ENCODE data around the gene PSMG3.

Gene PSMG3

GRCh38 chr7:1563981-1564602, 5.7 kb downstream of the PSMG3 start:
- no peak overlapping the region for H3K4me3 ChIP-seq (ENCODE audit: low read depth, low read length)
- H3K9me3 ChIP-seq (ENCODE audit: control insufficient read depth, insufficient read depth, low read length), result no peaks in the 10 kb centered on the region
- no peak overlapping the region for H3K27ac ChIP-seq (ENCODE audit: low read depth, low read length)
- peaks cover 12% of the 10 kb centered on the region for H3K36me3 ChIP-seq (ENCODE audit: control insufficient read depth, insufficient read depth, low read length)
- H3K4me1 ChIP-seq (ENCODE audit: control insufficient read depth, insufficient read depth, low read length), result peaks cover 10% of the 10 kb centered on the region; the same call in 1 of the 2 replicates
- no peak overlapping the region for H3K9ac ChIP-seq (ENCODE audit: low read depth, low read length)
- no peaks in the 10 kb centered on the region for H3K27me3 ChIP-seq (ENCODE audit: control insufficient read depth, insufficient read depth, low read length)

GRCh38 chr7:1562597-1563051, 7.2 kb downstream of the PSMG3 start:
- Histone ChIP-seq H3K4me1 (ENCODE audit: control insufficient read depth, insufficient read depth, low read length) (peaks cover 9% of the 10 kb centered on the region; the same call in 1 of the 2 replicates), H3K9me3 (ENCODE audit: control insufficient read depth, insufficient read depth, low read length) (no peaks in the 10 kb centered on the region), H3K4me3 (ENCODE audit: low read depth, low read length) (no peak overlapping the region), H3K27me3 (ENCODE audit: control insufficient read depth, insufficient read depth, low read length) (no peaks in the 10 kb centered on the region), H3K36me3 (ENCODE audit: control insufficient read depth, insufficient read depth, low read length) (peaks cover 11% of the 10 kb centered on the region), H3K9ac (ENCODE audit: low read depth, low read length) (no peak overlapping the region), H3K27ac (ENCODE audit: low read depth, low read length) (no peak overlapping the region)

GRCh38 chr7:1562116-1562515, 7.7 kb downstream of the PSMG3 start:
- Histone ChIP-seq H3K4me1 (ENCODE audit: control insufficient read depth, insufficient read depth, low read length) (peaks cover 4% of the 10 kb centered on the region; the same call in 1 of the 2 replicates), H3K27ac (ENCODE audit: low read depth, low read length) (no peak overlapping the region), H3K27me3 (ENCODE audit: control insufficient read depth, insufficient read depth, low read length) (no peaks in the 10 kb centered on the region), H3K9me3 (ENCODE audit: control insufficient read depth, insufficient read depth, low read length) (no peaks in the 10 kb centered on the region), H3K36me3 (ENCODE audit: control insufficient read depth, insufficient read depth, low read length) (peaks cover 6% of the 10 kb centered on the region), H3K9ac (ENCODE audit: low read depth, low read length) (no peak overlapping the region; the same call in 1 of the 2 replicates), H3K4me3 (ENCODE audit: low read depth, low read length) (no peak overlapping the region)

- no peak overlapping the region for H3K4me3 ChIP-seq (ENCODE audit: low read depth, low read length)
- no peaks in the 10 kb centered on the region for H3K36me3 ChIP-seq (ENCODE audit: control insufficient read depth, insufficient read depth, low read length)
- H3K9me3 ChIP-seq (ENCODE audit: control insufficient read depth, insufficient read depth, low read length), result no peaks in the 10 kb centered on the region
- no peak overlapping the region; the same call in 1 of the 2 replicates for H3K9ac ChIP-seq (ENCODE audit: low read depth, low read length)
- no peaks in the 10 kb centered on the region for H3K27me3 ChIP-seq (ENCODE audit: control insufficient read depth, insufficient read depth, low read length)
- no peaks in the 10 kb centered on the region for H3K4me1 ChIP-seq (ENCODE audit: control insufficient read depth, insufficient read depth, low read length)
- H3K27ac ChIP-seq (ENCODE audit: low read depth, low read length), result no peak overlapping the region
These were observed 8.5 kb downstream of the PSMG3 start for GRCh38 chr7:1561036-1561940.

GRCh38 chr7:1560620-1561031, 9.2 kb downstream of the PSMG3 start:
- Histone ChIP-seq H3K36me3 (ENCODE audit: control insufficient read depth, insufficient read depth, low read length) (no peaks in the 10 kb centered on the region), H3K4me1 (ENCODE audit: control insufficient read depth, insufficient read depth, low read length) (peaks cover 5% of the 10 kb centered on the region), H3K27ac (ENCODE audit: low read depth, low read length) (no peak overlapping the region)

GRCh38 chr7:1559626-1560590, 9.9 kb downstream of the PSMG3 start:
- peaks cover 11% of the 10 kb centered on the region for H3K4me1 ChIP-seq (ENCODE audit: control insufficient read depth, insufficient read depth, low read length)

More at GRCh38 chr7:1560620-1561031, 9.2 kb downstream of the PSMG3 start:
- Histone ChIP-seq H3K9ac (ENCODE audit: low read depth, low read length) (no peak overlapping the region), H3K9me3 (ENCODE audit: control insufficient read depth, insufficient read depth, low read length) (no peaks in the 10 kb centered on the region), H3K4me3 (ENCODE audit: low read depth, low read length) (no peak overlapping the region), H3K27me3 (ENCODE audit: control insufficient read depth, insufficient read depth, low read length) (no peaks in the 10 kb centered on the region)

GRCh38 chr7:1558841-1559625, 10.8 kb downstream of the PSMG3 start:
- no peak overlapping the region for H3K9ac ChIP-seq (ENCODE audit: low read depth, low read length)
- no peak overlapping the region for H3K4me3 ChIP-seq (ENCODE audit: low read depth, low read length)
- no peaks in the 10 kb centered on the region for H3K36me3 ChIP-seq (ENCODE audit: control insufficient read depth, insufficient read depth, low read length)
- H3K27me3 ChIP-seq (ENCODE audit: control insufficient read depth, insufficient read depth, low read length), result no peaks in the 10 kb centered on the region
- H3K27ac ChIP-seq (ENCODE audit: low read depth, low read length), result no peak overlapping the region
- peaks cover 11% of the 10 kb centered on the region for H3K4me1 ChIP-seq (ENCODE audit: control insufficient read depth, insufficient read depth, low read length)
- H3K9me3 ChIP-seq (ENCODE audit: control insufficient read depth, insufficient read depth, low read length), result no peaks in the 10 kb centered on the region

More at GRCh38 chr7:1559626-1560590, 9.9 kb downstream of the PSMG3 start:
- H3K36me3 ChIP-seq (ENCODE audit: control insufficient read depth, insufficient read depth, low read length), result no peaks in the 10 kb centered on the region
- no peak overlapping the region for H3K4me3 ChIP-seq (ENCODE audit: low read depth, low read length)
- no peaks in the 10 kb centered on the region for H3K27me3 ChIP-seq (ENCODE audit: control insufficient read depth, insufficient read depth, low read length)
- H3K9me3 ChIP-seq (ENCODE audit: control insufficient read depth, insufficient read depth, low read length), result no peaks in the 10 kb centered on the region
- no peak overlapping the region for H3K9ac ChIP-seq (ENCODE audit: low read depth, low read length)
- no peak overlapping the region for H3K27ac ChIP-seq (ENCODE audit: low read depth, low read length)

GRCh38 chr7:1558181-1558811, 11.5 kb downstream of the PSMG3 start:
- Histone ChIP-seq H3K27me3 (ENCODE audit: control insufficient read depth, insufficient read depth, low read length) (no peaks in the 10 kb centered on the region), H3K36me3 (ENCODE audit: control insufficient read depth, insufficient read depth, low read length) (no peaks in the 10 kb centered on the region), H3K4me1 (ENCODE audit: control insufficient read depth, insufficient read depth, low read length) (peaks cover 11% of the 10 kb centered on the region), H3K4me3 (ENCODE audit: low read depth, low read length) (no peak overlapping the region), H3K9ac (ENCODE audit: low read depth, low read length) (no peak overlapping the region), H3K27ac (ENCODE audit: low read depth, low read length) (no peak overlapping the region), H3K9me3 (ENCODE audit: control insufficient read depth, insufficient read depth, low read length) (no peaks in the 10 kb centered on the region)

- Histone ChIP-seq H3K4me1 (ENCODE audit: control insufficient read depth, insufficient read depth, low read length) (peaks cover 11% of the 10 kb centered on the region), H3K9ac (ENCODE audit: low read depth, low read length) (no peak overlapping the region), H3K9me3 (ENCODE audit: control insufficient read depth, insufficient read depth, low read length) (no peaks in the 10 kb centered on the region), H3K4me3 (ENCODE audit: low read depth, low read length) (no peak overlapping the region), H3K36me3 (ENCODE audit: control insufficient read depth, insufficient read depth, low read length) (no peaks in the 10 kb centered on the region), H3K27me3 (ENCODE audit: control insufficient read depth, insufficient read depth, low read length) (no peaks in the 10 kb centered on the region), H3K27ac (ENCODE audit: low read depth, low read length) (no peak overlapping the region)
These were observed 12.1 kb downstream of the PSMG3 start for GRCh38 chr7:1557771-1558170.
